ENCODE results near the gene RPS24.
A peak's percentile ranks its signal among the peaks of the same experiment; 100 is the strongest.
"Not testable (repeated sequence)": the region's sequence is repeated elsewhere in the genome, so short reads cannot be mapped to it uniquely, and the experiment has no call there.

Gene RPS24

DNA sequence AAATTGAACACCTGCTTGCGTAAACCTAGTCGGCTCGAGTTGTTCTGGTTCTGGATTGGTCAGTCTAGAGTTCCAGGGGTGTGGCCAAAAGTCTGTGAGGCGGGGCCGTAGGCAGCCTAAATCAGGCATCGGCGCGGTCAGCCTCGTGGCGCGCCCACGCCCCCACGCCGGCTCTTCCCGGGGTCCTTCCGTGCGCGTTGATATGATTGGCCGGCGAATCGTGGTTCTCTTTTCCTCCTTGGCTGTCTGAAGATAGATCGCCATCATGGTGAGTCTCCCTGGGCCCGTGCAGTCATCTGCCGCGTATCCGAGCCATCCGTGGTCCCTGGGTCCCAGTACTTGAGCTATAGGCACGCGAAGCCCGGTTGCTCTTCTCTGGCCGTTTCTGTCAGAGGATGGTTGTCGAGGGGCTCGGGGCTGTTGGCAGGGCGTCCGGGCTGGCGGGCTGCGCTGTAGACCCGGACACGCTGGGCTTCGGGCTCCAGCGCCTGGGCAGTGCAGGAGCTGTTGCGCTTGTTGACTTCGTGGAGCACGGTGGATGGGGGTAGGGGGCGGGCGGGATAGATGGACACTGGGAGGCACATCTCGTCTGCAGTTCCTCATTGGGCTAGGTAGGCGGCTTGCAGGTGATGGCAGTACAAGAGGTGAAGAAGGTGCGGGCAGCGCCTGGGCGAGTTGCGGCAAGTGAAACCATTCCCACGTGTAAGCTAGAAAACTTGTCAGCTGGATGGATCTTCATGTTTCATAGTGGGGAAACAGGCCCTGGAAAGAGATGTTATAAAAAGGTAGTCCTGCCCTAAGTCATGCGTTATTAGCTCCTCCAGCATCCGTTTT lies at the start of gene RPS24:
RPS24 (plus strand) TSS at position 227 of the 834 bp plus-strand sequence; CDS start at position 266, 39 bp downstream.
- ATAC-seq = peak; percentile 86

- ATAC-seq = no peak
These were observed 48.7 kb upstream of the RPS24 start for GRCh38 chr10:77984986-77985385.

DNA sequence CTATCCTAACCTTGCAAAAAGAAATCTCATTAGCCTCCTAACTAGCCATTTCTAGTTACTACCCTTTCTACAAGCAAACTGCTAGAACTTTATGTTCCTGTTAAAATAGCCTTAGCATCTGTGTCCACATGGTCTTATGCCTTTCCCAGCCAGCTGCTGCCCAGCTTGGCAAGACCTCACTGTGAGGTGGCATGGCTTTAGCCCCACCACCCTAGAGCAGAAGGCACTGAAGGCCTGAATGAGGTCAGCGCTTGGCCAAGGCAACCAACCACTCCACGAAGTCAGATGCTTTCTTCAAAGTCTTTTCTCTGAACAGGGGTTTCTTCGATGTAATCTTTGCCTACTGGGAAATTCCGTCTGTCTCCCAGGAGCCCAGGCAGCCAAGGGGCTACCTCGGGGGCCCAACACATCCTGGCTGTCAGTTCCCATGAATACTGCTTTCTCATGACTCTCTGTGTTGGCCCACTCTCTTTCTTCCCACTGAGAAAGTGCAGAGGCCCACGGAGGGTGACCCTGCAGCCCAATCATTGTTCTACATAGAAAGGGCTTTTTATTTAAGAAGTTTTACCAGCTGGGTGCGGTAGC lies 45.9 kb upstream of the RPS24 start:
- ATAC-seq = no peak

DNA sequence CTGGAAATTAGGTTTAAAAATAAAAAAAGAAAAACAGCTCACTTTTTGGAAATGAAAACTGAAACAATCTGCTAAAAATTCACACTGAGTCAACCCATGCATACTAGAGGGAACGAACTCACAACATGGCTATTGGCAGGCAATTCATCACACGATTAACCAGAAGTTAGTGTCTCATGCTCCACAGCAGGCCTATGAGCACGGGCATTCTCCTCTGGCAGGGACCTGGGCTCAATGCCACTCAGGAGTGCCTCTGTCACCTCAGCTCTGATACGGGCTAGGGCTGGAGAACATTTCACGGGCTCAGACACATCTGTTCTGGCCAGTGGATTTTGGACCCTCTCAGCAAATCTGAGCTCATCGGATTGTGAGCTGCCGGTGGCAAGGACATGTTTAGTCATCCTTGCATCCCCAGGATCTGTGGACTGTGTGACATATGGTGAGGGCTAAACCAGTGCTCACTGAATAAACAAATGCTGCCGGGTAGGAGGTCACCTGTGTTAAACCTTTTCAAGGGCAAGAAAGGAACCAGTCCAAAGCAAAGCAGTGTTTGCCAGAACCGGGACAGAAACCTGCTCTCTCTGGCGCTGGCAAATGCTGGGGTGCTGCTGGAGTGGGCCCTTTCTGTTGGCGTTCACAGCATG lies 44.5 kb upstream of the RPS24 start:
- peak in 1 of 2 donors; percentile 27 for ATAC-seq

DNA sequence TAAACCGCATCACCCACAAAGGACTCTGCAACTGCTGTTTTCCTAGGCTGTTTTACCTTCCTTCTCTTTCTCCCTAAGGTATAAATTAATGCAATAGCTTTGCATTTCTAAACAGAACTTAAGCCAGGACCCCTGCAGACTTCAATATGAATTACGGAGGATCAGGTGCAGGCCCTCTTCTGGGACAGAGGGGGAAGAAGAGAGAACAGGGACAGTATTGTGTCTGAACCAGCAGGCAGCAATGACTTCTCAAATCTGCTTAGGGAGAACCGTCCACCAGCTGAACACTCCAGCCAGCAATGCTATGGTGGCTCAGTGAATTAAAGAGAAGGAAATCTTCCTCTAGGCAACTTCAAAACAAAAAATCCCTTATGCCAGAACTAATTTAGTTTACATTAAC lies 40.0 kb upstream of the RPS24 start:
- no peak for ATAC-seq

DNA sequence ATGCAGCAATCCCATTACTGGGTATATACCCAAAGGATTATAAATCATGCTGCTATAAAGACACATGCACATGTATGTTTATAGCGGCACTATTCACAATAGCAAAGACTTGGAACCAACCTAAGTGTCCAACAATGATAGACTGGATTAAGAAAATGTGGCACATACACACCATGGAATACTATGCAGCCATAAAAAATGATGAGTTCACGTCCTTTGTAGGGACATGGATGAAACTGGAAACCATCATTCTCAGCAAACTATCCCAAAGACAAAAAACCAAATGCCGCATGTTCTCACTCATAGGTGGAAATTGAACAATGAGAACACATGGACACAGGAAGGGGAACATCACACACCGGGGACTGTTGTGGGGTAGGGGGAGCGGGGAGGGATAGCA lies 34.9 kb upstream of the RPS24 start:
- not testable (repeated sequence) for ATAC-seq

DNA sequence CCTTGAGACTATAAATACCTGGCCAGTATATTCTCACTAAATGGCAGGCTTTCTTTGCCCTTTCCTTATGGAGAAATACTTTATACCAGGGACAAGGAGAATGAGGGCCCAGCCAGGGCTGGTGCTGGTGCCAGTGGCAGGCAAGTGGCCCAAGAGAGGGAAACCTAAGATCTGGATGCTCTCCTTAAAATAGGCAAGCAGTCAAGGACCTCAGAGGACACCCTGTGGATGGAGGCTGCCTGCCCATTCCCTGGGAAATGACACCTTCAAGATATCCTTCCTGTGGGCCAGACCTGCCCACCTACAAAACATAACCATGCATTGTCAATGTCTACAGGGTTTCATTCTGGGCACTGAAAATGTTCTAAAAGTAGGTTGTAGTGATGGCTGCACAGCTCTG lies 33.5 kb upstream of the RPS24 start:
- no peak for ATAC-seq

DNA sequence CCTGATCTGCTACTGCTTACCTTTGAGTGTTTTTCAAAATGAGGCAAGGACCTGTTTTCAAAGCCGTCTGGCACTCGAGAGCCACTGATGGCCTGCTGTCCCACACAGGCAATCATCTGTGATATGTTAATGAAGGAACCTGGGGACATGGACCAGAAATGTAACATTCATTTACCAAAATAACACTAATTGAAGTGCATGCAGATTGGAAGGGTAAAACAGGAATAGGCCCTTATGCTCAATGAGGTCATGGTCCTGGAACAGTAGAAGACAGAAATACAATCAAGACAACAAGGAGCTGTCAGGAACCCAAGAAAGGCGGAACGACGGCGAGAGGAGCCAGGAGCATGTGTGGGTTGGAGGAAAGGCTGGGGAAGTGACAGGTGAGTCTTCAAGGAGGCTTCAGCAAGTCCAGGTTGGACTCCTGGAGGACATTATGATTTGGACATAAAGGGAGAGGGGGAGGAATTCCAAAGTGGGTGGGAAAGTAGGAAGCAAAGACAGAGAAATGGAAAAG lies 32.6 kb upstream of the RPS24 start:
- no peak for ATAC-seq

- no peak for ATAC-seq
These were observed 30.9 kb upstream of the RPS24 start for GRCh38 chr10:78002541-78003288.

- ATAC-seq = no peak
These were observed 29.2 kb upstream of the RPS24 start for GRCh38 chr10:78004215-78005026.

DNA sequence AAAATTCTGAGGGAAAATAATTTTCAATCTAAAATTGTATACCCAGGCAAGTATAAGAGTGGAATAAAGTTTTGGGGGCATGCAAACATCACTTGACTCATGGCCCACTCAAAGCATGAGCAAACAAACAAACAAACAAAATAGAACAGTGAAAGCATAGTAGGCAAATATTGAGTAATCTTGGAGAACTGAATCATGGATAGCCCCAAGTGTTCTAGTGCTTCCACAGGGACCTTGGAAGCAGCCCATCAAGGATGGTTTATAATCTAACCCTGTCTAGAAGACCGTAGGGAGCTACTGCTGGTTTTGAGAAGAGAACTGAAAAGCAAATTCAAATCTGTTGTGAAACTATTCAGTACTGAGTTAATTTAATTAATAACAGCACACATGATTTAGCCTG lies 26.5 kb upstream of the RPS24 start:
- no peak for ATAC-seq

DNA sequence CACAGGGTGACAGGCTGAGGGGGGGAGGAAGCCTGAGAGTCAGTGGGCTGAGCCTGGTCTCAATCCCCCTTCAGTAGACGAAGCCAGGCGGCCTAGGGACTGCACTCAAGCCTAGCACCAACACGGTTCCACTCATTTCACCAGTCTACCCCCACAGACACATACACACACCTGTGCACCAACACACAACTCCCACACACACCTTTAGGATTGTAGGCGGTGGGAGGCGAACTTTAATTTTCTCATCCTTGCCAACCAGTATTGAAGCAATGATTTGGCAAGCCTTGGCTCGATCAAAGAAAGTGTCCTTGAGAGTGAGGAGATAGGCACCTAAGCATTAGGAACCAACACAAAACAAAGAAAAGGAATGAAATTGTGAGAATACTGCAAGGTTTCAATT lies 24.0 kb upstream of the RPS24 start:
- no peak for ATAC-seq

GRCh38 chr10:78010278-78010677 lies 23.4 kb upstream of the RPS24 start:
- no peak for ATAC-seq

GRCh38 chr10:78011065-78011464 lies 22.6 kb upstream of the RPS24 start:
- no peak for ATAC-seq

GRCh38 chr10:78013564-78013963 lies 20.1 kb upstream of the RPS24 start:
- no peak for ATAC-seq

- no peak for ATAC-seq
These were observed 18.1 kb upstream of the RPS24 start for GRCh38 chr10:78015546-78015945.

DNA sequence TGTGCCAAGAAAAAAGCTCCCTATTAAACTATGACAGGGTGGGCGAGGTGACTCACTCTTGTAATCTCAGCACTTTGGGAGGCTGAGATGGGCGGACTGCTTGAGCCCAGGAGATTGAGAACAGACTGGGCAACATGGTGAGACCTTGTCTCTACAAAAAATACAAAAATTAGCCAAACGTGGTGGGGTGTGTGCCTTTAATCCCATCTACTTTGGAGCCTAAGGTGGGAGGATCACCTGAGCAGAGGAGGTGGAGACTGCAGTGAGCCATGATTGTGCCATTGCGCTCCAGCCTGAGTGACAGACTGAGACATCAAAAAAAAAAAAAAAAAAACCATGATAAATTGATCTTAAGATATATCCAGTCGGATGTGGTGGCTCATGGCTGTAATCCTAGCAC lies 15.8 kb upstream of the RPS24 start:
- no peak for ATAC-seq

GRCh38 chr10:78019264-78019663 lies 14.4 kb upstream of the RPS24 start:
- ATAC-seq = no peak

- ATAC-seq = no peak
These were observed 12.5 kb upstream of the RPS24 start for GRCh38 chr10:78021201-78021600.

DNA sequence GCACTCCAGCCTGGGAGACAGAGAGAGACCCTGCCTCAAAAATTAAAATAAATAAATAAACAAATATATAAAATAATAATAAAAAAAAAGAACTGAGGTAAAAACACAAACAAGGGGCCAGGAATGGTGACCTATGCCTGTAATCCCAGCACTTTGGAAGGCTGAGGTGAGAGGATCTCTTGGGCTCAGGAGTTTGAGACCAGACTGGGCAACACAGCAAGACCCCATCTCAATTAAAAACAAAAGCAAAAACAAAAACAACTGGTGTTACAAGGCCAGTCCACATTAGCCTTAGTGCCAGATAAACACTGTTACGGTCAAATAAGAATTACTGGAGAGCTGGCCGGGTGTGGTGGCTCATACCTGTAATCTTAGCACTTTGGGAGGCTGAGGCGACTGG lies 9.9 kb upstream of the RPS24 start:
- no peak for ATAC-seq

- ATAC-seq = no peak
These were observed 7.8 kb upstream of the RPS24 start for GRCh38 chr10:78025685-78026364.
